SK-N-SH (cell line): Measurements from ENCODE around the gene SIN3A.

ENCODE experiments used
- CHD2 ChIP-seq: fragments of 150-350 bp; IDR thresholded peaks from 2 replicates; pipeline ENCODE4 v1.6.1; 2018; ENCODE audit warnings: low read length; ENCODE audit not compliant: partially characterized antibody
- CTCF ChIP-seq: fragments of 200-600 bp; sonication (generic); IDR thresholded peaks from 2 replicates; pipeline ENCODE4 v1.6.1; 2017; ENCODE audit warnings: antibody characterized with exemption, mild to moderate bottlenecking, moderate library complexity
- EP300 ChIP-seq, 2 experiments: IDR thresholded peaks; 2 replicates each; pipeline versions ENCODE4 v1.4.0 to v1.6.1; 2012; ENCODE audit warnings: borderline replicate concordance in 1 of 2, low read depth in 1 of 2, low read length in 1 of 2
- JUND ChIP-seq: IDR thresholded peaks from 2 replicates; pipeline ENCODE4 v1.4.0; 2012
- MEF2A ChIP-seq: IDR thresholded peaks from 2 replicates; pipeline ENCODE4 v1.4.0; 2012; ENCODE audit warnings: low read depth, borderline replicate concordance
- NRF1 ChIP-seq: IDR thresholded peaks from 2 replicates; pipeline ENCODE4 v1.6.1; 2012; ENCODE audit warnings: low read depth, mild to moderate bottlenecking, low read length
- POLR2AphosphoS5 ChIP-seq: IDR thresholded peaks from 2 replicates; pipeline ENCODE4 v1.6.1; 2012; ENCODE audit warnings: low read depth, low read length
- REST ChIP-seq: IDR thresholded peaks from 2 replicates; pipeline ENCODE4 v1.6.1; 2012; ENCODE audit warnings: mild to moderate bottlenecking, low read depth, low read length, moderate library complexity
- RFX5 ChIP-seq: IDR thresholded peaks from 2 replicates; pipeline ENCODE4 v1.6.1; 2012; ENCODE audit warnings: mild to moderate bottlenecking, improper control_type of control experiment, low read length
- SIN3A ChIP-seq: IDR thresholded peaks from 2 replicates; pipeline ENCODE4 v1.6.1; 2012; ENCODE audit warnings: low read depth, mild to moderate bottlenecking, low read length, moderate library complexity, borderline replicate concordance
- SMC3 ChIP-seq: IDR thresholded peaks from 2 replicates; pipeline ENCODE4 v1.6.1; 2012; ENCODE audit warnings: low read depth, low read length, improper control_type of control experiment

DNA sequence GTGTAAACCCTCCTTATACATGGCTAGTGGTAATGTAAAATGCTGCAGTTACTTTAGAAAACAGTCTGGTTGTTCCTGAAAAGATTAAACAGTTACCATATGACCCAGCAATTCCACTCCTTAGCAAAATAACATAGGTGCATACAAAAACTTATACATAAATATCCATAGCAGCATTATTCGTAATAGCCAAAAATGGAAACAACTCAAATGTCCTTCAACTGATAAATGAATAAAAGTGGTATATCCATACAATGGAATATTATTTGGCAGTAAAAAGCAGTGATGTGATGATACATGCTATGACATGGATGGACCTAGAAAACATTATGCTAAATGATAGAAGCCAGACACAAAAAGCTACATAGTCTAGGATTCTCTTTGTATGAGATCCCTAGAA is 31.6 kb upstream of the SIN3A start:
- TF ChIP-seq CTCF (no peak), EP300 (IDR thresholded peaks at IDR 0.05; ENCODE audit: borderline replicate concordance in 1 of 2, low read depth in 1 of 2, low read length in 1 of 2) (no peak), SMC3 (no peak), REST (no peak), CHD2 (no peak), POLR2AphosphoS5 (no peak), SIN3A (no peak), MEF2A (no peak), JUND (no peak), NRF1 (no peak), RFX5 (no peak)
